Brain pericyte (primary cell): ENCODE measurements around the gene TOX2.

Source experiments
- DNase-seq: peaks from one replicate; pipeline ENCODE4 v3.0.0-alpha.2; 2012; ENCODE audit warnings: low read depth, low spot score

Gene TOX2

DNA sequence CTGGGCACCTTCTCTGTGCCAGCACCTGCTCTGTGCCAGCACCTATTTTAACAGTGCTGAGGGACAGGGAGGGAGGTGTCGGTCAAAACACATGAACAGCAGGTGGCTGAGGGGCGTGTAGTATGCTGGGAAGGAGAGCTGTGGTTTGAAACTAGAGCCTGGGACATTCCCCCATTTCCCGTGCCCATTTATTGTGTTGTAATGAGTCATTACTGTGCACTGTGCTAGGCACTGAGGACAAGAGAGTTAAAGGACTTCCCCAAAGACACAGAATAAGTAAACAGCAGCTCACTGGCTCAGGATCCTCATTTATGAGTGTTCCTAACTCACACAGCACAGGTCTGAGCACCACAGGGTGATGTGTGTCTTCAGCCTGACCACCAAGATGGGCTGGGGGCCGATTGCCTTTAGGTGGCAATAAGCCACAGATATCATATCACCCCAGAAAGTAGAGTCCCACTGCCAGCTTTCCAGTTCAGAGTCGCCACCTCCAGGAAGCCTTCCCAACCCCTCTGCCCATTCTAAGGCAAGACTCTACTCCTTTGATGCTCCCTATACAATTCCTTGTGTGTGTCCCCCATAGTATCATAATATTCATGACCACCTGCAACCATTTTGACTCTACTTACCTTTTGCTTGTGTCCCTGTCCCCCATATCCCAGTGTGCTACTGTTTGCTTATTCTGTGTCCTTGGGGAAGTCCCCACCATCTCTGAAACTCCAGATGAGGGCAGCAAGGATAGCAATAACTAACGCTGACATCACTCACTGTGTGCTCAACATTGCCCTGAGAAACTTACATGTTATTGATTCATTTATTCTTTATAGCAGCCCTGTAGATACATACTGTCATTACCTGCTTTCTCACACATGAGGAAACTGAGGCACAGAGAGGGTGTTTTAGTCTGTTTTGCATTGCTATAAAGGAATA lies 87.3 kb downstream of the TOX2 start:
- no peak for DNase-seq

DNA sequence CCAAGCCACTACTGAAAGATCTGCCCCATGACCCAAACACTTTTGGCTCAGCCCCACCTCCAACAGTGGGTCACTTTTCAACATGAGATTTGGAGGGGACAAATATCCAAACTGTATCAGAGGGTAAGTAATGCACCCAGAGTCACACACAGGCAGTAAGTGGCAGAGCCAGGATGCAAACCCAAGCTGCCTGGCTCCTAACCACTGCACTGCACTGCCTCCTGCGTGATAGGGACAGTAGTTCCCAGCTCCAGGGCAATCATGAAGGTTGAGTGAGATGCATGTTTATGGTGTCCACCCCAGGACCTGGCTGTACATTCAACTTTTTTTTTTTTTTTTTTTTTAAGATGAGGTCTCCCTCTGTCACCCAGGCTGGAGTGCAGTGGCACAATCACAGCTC lies 88.2 kb downstream of the TOX2 start:
- no peak for DNase-seq

DNA sequence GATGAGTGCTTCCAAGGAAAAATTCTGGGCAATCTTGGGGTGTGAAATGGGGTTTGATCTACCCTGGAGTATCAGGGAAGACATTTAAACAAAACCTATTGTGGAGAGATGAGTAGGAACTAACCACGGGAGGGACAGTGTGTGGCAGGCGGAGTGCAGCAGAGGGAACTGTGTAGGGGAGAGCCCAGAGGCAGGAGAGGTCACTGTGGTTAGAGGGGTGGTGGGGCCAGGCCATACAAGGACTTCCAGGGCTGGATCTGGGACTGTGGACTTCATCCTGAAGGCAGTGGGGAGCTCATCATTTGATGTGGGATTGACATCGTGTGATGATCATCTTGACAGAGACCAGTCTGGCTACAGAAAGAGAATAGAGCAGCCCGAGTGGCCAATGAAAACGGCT lies 89.0 kb downstream of the TOX2 start:
- no peak for DNase-seq

DNA sequence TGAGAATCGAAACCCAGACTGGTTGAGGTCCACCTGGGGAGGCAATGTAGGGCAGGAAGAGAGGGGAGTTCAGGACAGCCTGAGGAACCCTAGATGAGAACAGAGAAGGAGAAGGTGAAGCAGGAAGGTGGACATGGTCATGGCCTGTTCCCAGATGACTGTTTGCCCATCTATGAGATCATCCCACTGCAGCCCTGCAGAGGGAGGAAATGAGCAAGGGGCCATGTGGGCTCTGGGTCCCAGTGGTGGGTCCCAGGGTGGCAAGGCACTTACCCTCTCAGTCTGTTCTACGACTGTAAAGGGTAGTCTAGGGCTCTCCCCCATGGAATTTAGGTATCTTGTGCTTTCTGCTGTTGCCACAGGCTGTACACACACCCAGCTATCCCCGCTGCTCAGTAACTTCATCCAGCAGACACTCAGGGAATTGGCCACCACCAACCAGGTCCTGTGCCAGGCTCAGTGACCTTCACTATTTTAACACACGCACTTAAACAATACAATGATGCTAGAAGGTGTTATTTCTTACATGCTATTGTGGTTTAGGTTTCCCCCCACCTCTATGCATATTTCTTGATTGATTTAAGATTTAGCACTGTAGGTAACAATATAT lies 89.8 kb downstream of the TOX2 start:
- DNase-seq, result no peak

- DNase-seq, result no peak
These were observed 91.0 kb downstream of the TOX2 start for GRCh38 chr20:44005661-44006060.

- no peak for DNase-seq
These were observed 91.5 kb downstream of the TOX2 start for GRCh38 chr20:44006126-44006525.

DNA sequence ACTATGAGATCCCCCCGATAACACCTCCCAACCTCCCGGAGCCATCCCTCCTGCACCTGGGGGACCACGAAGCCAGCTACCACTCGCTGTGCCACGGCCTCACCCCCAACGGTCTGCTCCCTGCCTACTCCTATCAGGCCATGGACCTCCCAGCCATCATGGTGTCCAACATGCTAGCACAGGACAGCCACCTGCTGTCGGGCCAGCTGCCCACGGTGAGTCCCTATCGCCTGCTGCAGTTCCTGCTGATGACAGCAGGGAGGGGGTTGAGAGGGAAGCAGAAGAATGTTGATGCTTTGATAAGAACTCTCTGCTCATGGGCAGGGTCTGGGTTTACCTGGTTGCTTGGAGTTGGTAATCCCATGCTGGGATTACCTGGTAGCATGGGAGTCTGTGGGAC lies 91.9 kb downstream of the TOX2 start:
- no peak for DNase-seq

DNA sequence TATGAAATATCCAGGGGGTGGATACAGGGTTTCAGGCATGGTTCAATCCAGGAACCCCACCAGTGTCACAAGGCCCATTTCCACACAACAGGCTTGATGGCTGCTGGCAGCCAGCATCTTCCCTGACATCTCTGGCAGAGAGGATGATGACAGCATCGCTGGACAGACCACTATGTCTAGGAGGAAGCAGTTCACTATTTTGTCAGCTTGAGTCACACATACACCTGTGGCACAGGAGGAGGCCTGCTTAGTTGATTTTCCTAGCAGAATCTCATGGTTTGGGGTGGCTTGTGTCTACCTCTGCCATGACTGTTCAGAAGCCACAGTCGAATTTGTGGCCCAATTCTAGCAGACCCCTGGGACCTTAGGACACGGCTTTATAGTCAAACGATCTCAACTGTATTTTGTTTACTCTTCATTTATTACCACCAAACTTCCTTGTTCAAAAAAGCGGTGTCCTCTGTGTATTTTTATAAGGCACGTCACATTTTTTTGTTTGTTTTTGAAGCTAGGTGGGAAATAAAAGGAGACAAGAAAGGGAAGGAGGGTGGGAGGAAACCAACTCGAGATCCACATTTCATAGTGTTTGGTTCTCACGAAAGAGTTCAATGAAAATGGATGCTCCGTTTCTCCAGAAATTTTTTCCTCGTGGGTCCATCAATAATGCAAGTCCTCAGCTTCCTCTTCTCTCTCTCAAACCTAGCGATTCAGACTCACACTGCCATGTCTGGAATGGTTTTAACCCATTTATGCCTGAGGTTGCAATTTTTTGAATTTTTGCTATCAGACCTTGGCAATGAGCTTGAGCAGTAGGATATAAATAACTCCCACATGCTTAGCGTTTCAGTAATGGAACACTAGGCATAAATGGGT lies 94.4 kb downstream of the TOX2 start:
- no peak for DNase-seq

DNA sequence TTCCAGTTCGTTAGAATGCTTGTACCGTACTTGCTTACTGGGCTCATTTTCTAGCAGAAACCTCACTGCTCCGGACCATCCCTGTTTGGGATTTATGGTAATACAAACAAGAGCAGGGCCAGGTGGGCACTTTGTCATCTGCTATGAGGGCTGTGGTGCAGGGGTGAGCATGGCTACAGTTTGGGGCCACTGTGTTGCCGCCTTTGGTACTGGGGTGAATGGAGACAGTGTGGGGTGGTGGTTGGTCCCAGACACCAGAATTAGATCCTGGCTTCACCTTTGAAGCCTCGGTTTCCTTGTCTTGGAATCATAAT lies 95.0 kb downstream of the TOX2 start:
- DNase-seq, result no peak

GRCh38 chr20:44010162-44010704 lies 95.6 kb downstream of the TOX2 start:
- no peak for DNase-seq

DNA sequence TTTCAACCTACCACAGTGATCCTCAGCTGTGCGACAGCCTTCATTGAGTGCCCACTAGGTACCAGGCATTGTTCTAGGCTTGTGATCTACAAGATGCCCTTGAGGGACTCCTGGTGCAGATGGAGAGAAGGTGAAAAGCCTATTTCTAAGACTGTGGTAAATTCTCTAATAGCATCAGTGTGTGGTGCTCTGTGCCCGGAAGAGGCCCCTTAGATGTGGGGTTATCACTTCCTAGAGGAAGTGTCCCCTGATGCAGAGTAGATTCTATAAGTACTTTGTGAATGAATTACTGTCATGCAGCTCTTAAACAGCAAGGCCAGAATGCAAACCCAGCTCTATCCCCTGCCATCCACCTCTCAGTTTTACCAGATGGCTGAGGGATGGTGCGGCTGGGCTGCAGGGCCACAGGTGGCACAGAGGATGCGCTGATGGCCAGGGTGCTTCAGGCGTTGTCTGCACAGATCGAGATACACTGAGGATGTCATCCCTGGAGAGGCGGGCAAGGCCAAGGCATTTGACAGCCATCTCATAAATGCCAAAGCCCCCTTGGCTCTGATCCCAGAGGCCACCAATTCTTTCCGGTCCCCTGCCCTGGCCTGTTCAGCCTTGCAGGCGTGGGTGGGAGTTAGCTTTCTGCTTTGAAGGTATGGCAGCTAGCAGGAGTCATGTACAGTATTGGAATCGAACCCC lies 96.7 kb downstream of the TOX2 start:
- no peak for DNase-seq

DNA sequence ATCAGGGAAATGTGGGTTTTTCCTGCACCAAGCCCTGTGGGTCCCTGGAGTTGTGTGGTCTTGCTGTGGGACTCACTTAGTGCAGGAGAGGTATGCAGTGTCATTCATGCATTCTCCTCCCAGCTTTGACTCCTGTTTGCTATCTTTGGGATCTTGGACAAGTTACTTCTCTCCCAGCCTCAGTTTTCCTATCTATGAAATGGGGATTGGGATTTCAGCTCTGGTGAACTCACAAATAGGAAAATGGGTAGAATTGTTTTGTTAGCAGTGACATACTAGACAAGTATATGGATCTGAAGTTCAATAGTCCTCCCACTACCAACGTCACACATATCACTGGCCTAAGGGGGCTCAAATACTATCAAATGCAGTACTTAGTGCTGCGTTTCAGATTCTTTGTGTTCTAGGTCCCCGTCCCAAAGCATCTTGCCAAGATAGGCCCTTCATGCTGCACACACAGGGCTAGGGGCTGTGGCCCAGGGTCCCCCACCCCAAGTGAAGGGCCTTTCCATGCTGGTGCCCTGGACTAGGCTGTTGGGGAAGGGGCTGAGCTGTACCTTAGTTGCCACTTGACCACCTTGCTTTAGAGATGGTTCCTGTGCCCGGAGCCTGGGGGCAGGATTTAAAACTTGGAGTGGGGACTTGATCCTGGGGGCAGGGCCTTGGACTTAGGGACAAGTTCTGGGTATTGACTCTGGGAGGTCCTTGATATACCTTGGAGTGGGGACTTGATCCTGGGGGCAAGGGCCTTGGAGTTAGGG lies 98.0 kb downstream of the TOX2 start:
- no peak for DNase-seq

DNA sequence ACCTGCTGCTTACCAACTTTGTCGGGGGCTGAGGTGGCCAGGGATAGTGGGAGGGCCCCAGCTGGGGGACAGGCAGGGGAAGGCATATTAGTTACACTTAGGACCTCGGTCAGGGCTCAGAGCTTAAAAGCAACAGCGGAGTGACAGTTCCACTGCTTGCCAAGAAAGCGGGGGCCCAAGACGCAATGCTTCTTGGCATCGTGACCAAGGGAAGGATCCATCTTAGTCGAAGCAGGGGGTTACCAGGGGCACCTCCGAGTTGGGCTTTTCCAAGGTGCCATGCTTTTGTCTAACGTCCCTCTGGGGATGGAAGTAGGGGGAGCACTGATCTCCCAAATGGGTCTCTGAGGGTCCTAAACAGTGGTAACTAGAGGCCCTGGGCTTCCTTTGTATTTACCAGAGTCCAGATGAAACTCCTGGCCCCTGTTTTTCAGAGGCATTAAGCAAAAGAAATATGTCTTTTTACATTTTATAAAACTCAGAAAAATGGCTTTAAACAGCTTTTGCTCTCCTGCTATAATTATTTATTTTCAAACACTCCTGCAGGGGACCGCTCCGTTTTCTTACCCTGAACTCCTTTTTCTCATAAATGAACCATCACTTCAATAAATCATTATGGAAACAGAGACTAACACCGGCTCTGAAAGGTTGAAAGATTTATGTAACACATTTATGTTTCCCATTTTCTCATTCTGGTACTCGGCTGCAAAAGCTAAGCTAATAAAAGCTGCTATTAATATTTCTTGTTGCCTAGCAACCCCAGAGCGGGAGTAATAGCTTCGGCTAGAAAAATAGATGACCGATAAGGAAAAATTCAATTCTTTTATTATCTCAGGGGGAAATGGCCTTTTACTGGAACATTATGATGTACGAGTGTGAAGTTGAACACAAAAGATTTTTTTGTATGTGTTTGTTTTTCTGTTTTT lies 100.4 kb downstream of the TOX2 start:
- no peak for DNase-seq

- no peak for DNase-seq
These were observed 101.1 kb downstream of the TOX2 start for GRCh38 chr20:44015733-44016103.

- DNase-seq, result no peak
These were observed 101.9 kb downstream of the TOX2 start for GRCh38 chr20:44016525-44016924.

- no peak for DNase-seq
These were observed 102.6 kb downstream of the TOX2 start for GRCh38 chr20:44017211-44017610.

GRCh38 chr20:44017905-44018258 lies 103.2 kb downstream of the TOX2 start:
- DNase-seq, result no peak

GRCh38 chr20:44018259-44018941 lies 103.7 kb downstream of the TOX2 start:
- peak; percentile 12 for DNase-seq

- DNase-seq, result no peak
These were observed 104.4 kb downstream of the TOX2 start for GRCh38 chr20:44018942-44019637.
